CD4-positive, alpha-beta memory T cell (primary cell): Measurements from ENCODE around the gene NOX3. TPM values are rescaled to one million over a fixed set of nuclear protein-coding genes. Genes with fewer than 3 reads are reported as not detected.
"Not testable (repeated sequence)": the region's sequence is repeated elsewhere in the genome, so short reads cannot be mapped to it uniquely, and the experiment has no call there.

Experiments
- CTCF ChIA-PET: fragments of 350-600 bp; sonication (Branson Sonifier 250); formaldehyde crosslinking; loops from one replicate; lab custom pipeline; 2021; ENCODE audit warnings: inconsistent platforms; ENCODE audit not compliant: partially characterized antibody; lab: Charles Lee
- POLR2A ChIA-PET: fragments of 350-600 bp; sonication (Branson Sonifier 250); formaldehyde crosslinking; loops from one replicate; lab custom pipeline; 2021; ENCODE audit not compliant: partially characterized antibody; lab: Charles Lee
- DNase-seq, 5 donors: peaks; one replicate each; pipeline versions ENCODE4 v3.0.0 to v3.0.0-alpha.2; 2020 to 2022; ENCODE audit warnings: mixed read lengths in 1 of 5
- H3K27ac ChIP-seq: one replicate; pipeline ENCODE4 v1.7.0; 2013; ENCODE audit warnings: low read depth, low read length
- H3K27me3 ChIP-seq: 2 replicates; pipeline ENCODE4 v1.7.0; 2013; ENCODE audit warnings: mild to moderate bottlenecking, low read length, moderate library complexity; ENCODE audit not compliant: insufficient read depth
- H3K36me3 ChIP-seq: 2 replicates; pipeline ENCODE4 v1.7.0; 2013; ENCODE audit warnings: mild to moderate bottlenecking, low read length, moderate library complexity; ENCODE audit not compliant: insufficient read depth
- H3K4me1 ChIP-seq: 2 replicates; pipeline ENCODE4 v1.7.0; 2013; ENCODE audit warnings: mild to moderate bottlenecking, low read length, moderate library complexity; ENCODE audit not compliant: insufficient read depth
- H3K4me3 ChIP-seq, 2 donors: one replicate each; pipeline ENCODE4 v1.7.0; 2013; ENCODE audit warnings: low read length in 2 of 2, mild to moderate bottlenecking in 1 of 2
- H3K9me3 ChIP-seq, 2 donors: one replicate each; pipeline ENCODE4 v1.7.0; 2013; ENCODE audit warnings: low read length in 2 of 2, control low read depth in 1 of 2; ENCODE audit not compliant: control insufficient read depth in 1 of 2
- H3K27ac Mint-ChIP-seq, 7 donors: one replicate each; pipeline ENCODE4 v1.8.0; 2020 to 2021; ENCODE audit warnings: mixed read lengths in 7 of 7, mild to moderate bottlenecking in 6 of 7, inconsistent platforms in 3 of 7, moderate library complexity in 3 of 7
- H3K27me3 Mint-ChIP-seq, 2 donors: one replicate each; pipeline ENCODE4 v1.8.0; 2020 to 2021; ENCODE audit warnings: mixed read lengths in 2 of 2
- H3K36me3 Mint-ChIP-seq, 2 donors: one replicate each; pipeline ENCODE4 v1.8.0; 2020 to 2021; ENCODE audit warnings: mixed read lengths in 2 of 2, inconsistent platforms in 1 of 2, mild to moderate bottlenecking in 1 of 2
- H3K4me1 Mint-ChIP-seq, 4 donors: one replicate each; pipeline ENCODE4 v1.8.0; 2020 to 2021; ENCODE audit warnings: mixed read lengths in 4 of 4, mild to moderate bottlenecking in 1 of 4
- H3K4me3 Mint-ChIP-seq, 8 donors: one replicate each; pipeline ENCODE4 v1.8.0; 2020 to 2021; ENCODE audit warnings: mixed read lengths in 8 of 8, mild to moderate bottlenecking in 7 of 8, moderate library complexity in 6 of 8, inconsistent platforms in 3 of 8
- H3K9me3 Mint-ChIP-seq, 8 donors: one replicate each; pipeline ENCODE4 v1.8.0; 2020 to 2021; ENCODE audit warnings: mixed read lengths in 8 of 8, mild to moderate bottlenecking in 5 of 8, inconsistent platforms in 3 of 8, moderate library complexity in 1 of 8
- intact Hi-C: fragments of 100-400 bp; cut with micrococcal nuclease; formaldehyde crosslinking; loops from one replicate; pipeline ENCODE4 v1.15.1; 2023
- polyA plus RNA-seq, 2 donors: library from polyadenylated mRNA; unstranded; fragments of 300-500 nt; fragmentation: Illumina TruSeq; gene quantifications; one replicate each; pipeline ENCODE4 v1.2.3, GENCODE V29; 2021
- total RNA-seq, 2 experiments: library from RNA; stranded (reverse); gene quantifications; one replicate each; pipeline ENCODE4 v1.2.3, GENCODE V29; 2021

Gene NOX3
- total and polyA plus RNA-seq, 4 experiments from 2014 or later = not detected

- CTCF ChIA-PET = no interaction called here
- Mint-ChIP-seq H3K27me3 (peaks cover 8 to 10% of the 10 kb centered on the region in 2 donors), H3K4me3 (no peak overlapping the region)
Measured at GRCh38 chr6:155371230-155371629, 84.4 kb downstream of the NOX3 start.

GRCh38 chr6:155366325-155366724 lies 89.3 kb downstream of the NOX3 start:
- Mint-ChIP-seq H3K27ac (no peak overlapping the region), H3K36me3 (no peaks in the 10 kb centered on the region), H3K27me3 (peaks cover 0 to 5% of the 10 kb centered on the region in 2 donors), H3K9me3 (no peaks in the 10 kb centered on the region), H3K4me3 (no peak overlapping the region), H3K4me1 (no peaks in the 10 kb centered on the region)
- no peak overlapping the region for H3K27ac ChIP-seq
- no peaks in the 10 kb centered on the region for H3K9me3 ChIP-seq
- no peaks in the 10 kb centered on the region for H3K36me3 ChIP-seq
- H3K4me1 ChIP-seq = no peaks in the 10 kb centered on the region
- no peak for DNase-seq
- POLR2A ChIA-PET = interaction anchor here (0.7 kb wide), 1 partner anchor 560 kb away, joined by 3 read pairs; no protein-coding TSS in a partner anchor
- CTCF ChIA-PET = no interaction called here
- no peaks in the 10 kb centered on the region for H3K27me3 ChIP-seq
- intact Hi-C loops = no loop called here
- no peak overlapping the region for H3K4me3 ChIP-seq

More at GRCh38 chr6:155371230-155371629, 84.4 kb downstream of the NOX3 start:
- H3K4me1 Mint-ChIP-seq = no peaks in the 10 kb centered on the region
- no peaks in the 10 kb centered on the region for H3K9me3 Mint-ChIP-seq
- no peak overlapping the region for H3K27ac Mint-ChIP-seq
- no peaks in the 10 kb centered on the region for H3K36me3 Mint-ChIP-seq
- intact Hi-C loops = no loop called here
- no peak for DNase-seq
- Histone ChIP-seq H3K9me3 (no peaks in the 10 kb centered on the region), H3K27me3 (no peaks in the 10 kb centered on the region), H3K36me3 (no peaks in the 10 kb centered on the region), H3K27ac (no peak overlapping the region), H3K4me3 (no peak overlapping the region), H3K4me1 (no peaks in the 10 kb centered on the region)
- POLR2A ChIA-PET = no interaction called here

- Histone ChIP-seq H3K36me3 (no peaks in the 10 kb centered on the region), H3K27ac (no peak overlapping the region), H3K9me3 (no peaks in the 10 kb centered on the region), H3K27me3 (no peaks in the 10 kb centered on the region), H3K4me3 (no peak overlapping the region), H3K4me1 (no peaks in the 10 kb centered on the region)
- intact Hi-C loops = no loop called here
- Mint-ChIP-seq H3K27ac (no peak overlapping the region), H3K4me1 (no peaks in the 10 kb centered on the region), H3K27me3 (peaks cover 0 to 2% of the 10 kb centered on the region in 2 donors), H3K9me3 (no peaks in the 10 kb centered on the region), H3K4me3 (no peak overlapping the region), H3K36me3 (no peaks in the 10 kb centered on the region)
- ChIA-PET POLR2A (no interaction called here), CTCF (no interaction called here)
- DNase-seq = no peak
Measured at GRCh38 chr6:155364844-155365437, 90.7 kb downstream of the NOX3 start.

- CTCF ChIA-PET, H3K4me3 ChIP-seq, H3K27ac ChIP-seq, DNase-seq, H3K27me3 ChIP-seq, H3K9me3 Mint-ChIP-seq, H3K36me3 ChIP-seq, POLR2A ChIA-PET, H3K9me3 ChIP-seq, H3K36me3 Mint-ChIP-seq, H3K4me1 ChIP-seq, H3K4me1 Mint-ChIP-seq, intact Hi-C loops, H3K27me3 Mint-ChIP-seq, H3K27ac Mint-ChIP-seq: not testable (repeated sequence)
- peak overlapping the region in 1 of 8 donors; percentile 18 for H3K4me3 Mint-ChIP-seq
Measured at GRCh38 chr6:155364021-155364420, 91.6 kb downstream of the NOX3 start.

GRCh38 chr6:155362968-155363632 lies 92.5 kb downstream of the NOX3 start:
- H3K4me3 Mint-ChIP-seq, DNase-seq, H3K36me3 ChIP-seq, H3K4me1 Mint-ChIP-seq, CTCF ChIA-PET, intact Hi-C loops, H3K9me3 Mint-ChIP-seq, H3K27me3 Mint-ChIP-seq, H3K9me3 ChIP-seq, H3K27me3 ChIP-seq, POLR2A ChIA-PET, H3K27ac ChIP-seq, H3K4me3 ChIP-seq, H3K36me3 Mint-ChIP-seq, H3K4me1 ChIP-seq, H3K27ac Mint-ChIP-seq: not testable (repeated sequence)

DNA sequence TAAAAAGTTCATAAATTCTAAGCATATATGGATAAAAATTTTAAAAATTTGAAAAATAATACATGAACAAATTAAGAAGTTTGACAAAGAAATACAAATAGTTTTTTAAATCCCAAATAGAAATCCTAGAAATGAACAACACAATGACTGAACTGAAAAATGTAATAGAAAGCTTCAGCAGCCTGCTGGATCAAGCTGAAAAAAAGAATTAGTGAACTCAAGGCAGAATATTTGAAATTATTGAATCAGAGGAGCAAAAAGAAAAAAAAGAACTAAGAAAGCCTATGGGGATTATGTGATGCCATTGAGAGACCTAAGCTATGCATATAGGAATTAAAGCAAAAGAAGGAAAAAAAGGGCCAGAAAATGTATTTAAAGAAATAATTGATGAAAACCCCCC lies 101.5 kb downstream of the NOX3 start:
- Histone ChIP-seq H3K36me3 (no peaks in the 10 kb centered on the region), H3K4me1 (no peaks in the 10 kb centered on the region), H3K4me3 (no peak overlapping the region), H3K9me3 (peaks cover 0 to 10% of the 10 kb centered on the region in 2 donors), H3K27ac (no peak overlapping the region), H3K27me3 (no peaks in the 10 kb centered on the region)
- H3K27ac Mint-ChIP-seq = peak overlapping the region in 1 of 7 donors; percentile 23
- ChIA-PET CTCF (no interaction called here), POLR2A (no interaction called here)
- H3K9me3 Mint-ChIP-seq = peaks cover 4 to 38% (median 31%) of the 10 kb centered on the region in 8 donors
- H3K36me3 Mint-ChIP-seq = peaks cover 4 to 5% of the 10 kb centered on the region in 2 donors
- intact Hi-C loops = no loop called here
- DNase-seq = no peak
- H3K4me3 Mint-ChIP-seq = no peak overlapping the region
- no peaks in the 10 kb centered on the region for H3K4me1 Mint-ChIP-seq
- peaks cover 13 to 17% of the 10 kb centered on the region in 2 donors for H3K27me3 Mint-ChIP-seq

DNA sequence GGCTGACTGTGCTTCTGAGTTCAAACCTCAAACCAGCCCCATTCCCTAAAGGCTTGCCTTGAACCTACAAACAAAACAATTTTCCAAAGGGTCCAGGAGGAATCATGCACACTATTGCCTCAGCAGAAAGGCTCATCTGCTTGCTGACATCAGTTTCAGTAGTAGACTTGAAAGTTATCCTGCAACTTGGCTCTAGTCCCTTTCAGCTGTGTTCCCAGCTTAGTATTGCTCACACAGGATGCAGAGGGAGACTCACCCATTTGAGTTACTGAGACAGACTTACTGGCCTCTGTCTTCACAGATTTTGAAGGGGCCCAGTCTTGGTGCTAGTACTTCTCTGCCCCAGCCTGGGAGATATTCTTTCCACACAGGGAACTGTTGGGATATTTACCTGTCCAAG lies 102.8 kb downstream of the NOX3 start:
- CTCF ChIA-PET = interaction anchor here (1.2 kb wide), 1 partner anchor 10 kb away, joined by 3 read pairs; no protein-coding TSS in a partner anchor
- H3K4me3 Mint-ChIP-seq = no peak overlapping the region

More for the DNA sequence above, 102.8 kb downstream of the NOX3 start:
- Mint-ChIP-seq H3K4me1 (no peaks in the 10 kb centered on the region), H3K36me3 (peaks cover 4 to 5% of the 10 kb centered on the region in 2 donors), H3K9me3 (peaks cover under 1 to 44% (median 33%) of the 10 kb centered on the region in 8 donors), H3K27ac (no peak overlapping the region), H3K27me3 (peaks cover 12 to 16% of the 10 kb centered on the region in 2 donors)
- no peak overlapping the region for H3K27ac ChIP-seq
- H3K4me3 ChIP-seq = no peak overlapping the region
- no peak for DNase-seq
- intact Hi-C loops = no loop called here
- POLR2A ChIA-PET = no interaction called here
- H3K4me1 ChIP-seq = no peaks in the 10 kb centered on the region
- no peaks in the 10 kb centered on the region for H3K27me3 ChIP-seq
- no peaks in the 10 kb centered on the region for H3K36me3 ChIP-seq
- peaks cover 0 to 10% of the 10 kb centered on the region in 2 donors for H3K9me3 ChIP-seq
